SK-N-SH (cell line): ENCODE results near the gene TWF2. TPM values are rescaled to one million over a fixed set of nuclear protein-coding genes. Genes with fewer than 3 reads are reported as not detected.

Experiments used
- CTCF ChIA-PET: fragments of 300-600, 350-600 bp; formaldehyde crosslinking; extraction: SDS; loops from one replicate; lab custom pipeline; 2021; lab: Yijun Ruan, JAX
- POLR2A ChIA-PET: fragments of 350-600 bp; sonication (Branson Sonifier 250); formaldehyde crosslinking; extraction: SDS; loops from one replicate; lab custom pipeline; 2020; ENCODE audit warnings: antibody characterized with exemption, inconsistent platforms; lab: Yijun Ruan, JAX
- DNase-seq: peaks from one replicate; pipeline ENCODE4 v3.0.0; 2012
- H2AFZ ChIP-seq: fragments of 200-600 bp; sonication (generic); 2 replicates; pipeline ENCODE4 v1.8.1; 2016; ENCODE audit warnings: antibody characterized with exemption, mild to moderate bottlenecking, low read depth
- H3F3A ChIP-seq: fragments of 200-600 bp; sonication (generic); replicated peaks from 2 replicates; pipeline ENCODE3; 2016; ENCODE audit warnings: antibody characterized with exemption, mild to moderate bottlenecking; ENCODE audit not compliant: insufficient read depth
- H3K27ac ChIP-seq, 2 experiments: fragments of 200-500 bp in 1 of 2; fragments of 200-600 bp in 1 of 2; sonication (Bioruptor generic) in 1 of 2; sonication (generic), shearing (Covaris generic) in 1 of 2; 2 replicates each; pipeline versions ENCODE4 v1.5.1 to v1.6.1; 2014 to 2016; ENCODE audit warnings: low read depth in 2 of 2, inconsistent platforms in 1 of 2, low read length in 1 of 2, mild to moderate bottlenecking in 1 of 2, mixed read lengths in 1 of 2
- H3K27me3 ChIP-seq: fragments of 200-600 bp; sonication (generic), shearing (Covaris generic); 2 replicates; pipeline ENCODE4 v1.6.1; 2016; ENCODE audit warnings: mixed run types; ENCODE audit not compliant: insufficient read depth
- H3K36me3 ChIP-seq, 2 experiments: fragments of 200-500 bp in 1 of 2; fragments of 200-600 bp in 1 of 2; sonication (Bioruptor generic) in 1 of 2; sonication (generic) in 1 of 2; replicated peaks in 1 of 2; 2 replicates each; pipeline versions ENCODE3 to v1.5.1; 2014 to 2016; ENCODE audit warnings: low read length in 1 of 2, mild to moderate bottlenecking in 1 of 2; ENCODE audit not compliant: insufficient read depth in 2 of 2, control insufficient read depth in 1 of 2
- H3K4me1 ChIP-seq, 2 experiments: fragments of 200-500 bp in 1 of 2; fragments of 200-600 bp in 1 of 2; sonication (Bioruptor generic) in 1 of 2; sonication (generic), shearing (Covaris generic) in 1 of 2; 2 replicates each; pipeline versions ENCODE4 v1.5.1 to v1.6.1; 2014 to 2016; ENCODE audit warnings: low read depth in 1 of 2, low read length in 1 of 2, mixed run types in 1 of 2; ENCODE audit not compliant: insufficient read depth in 2 of 2, control insufficient read depth in 1 of 2
- H3K4me2 ChIP-seq: fragments of 200-600 bp; sonication (generic), shearing (Covaris generic); 2 replicates; pipeline ENCODE4 v1.6.1; 2017; ENCODE audit warnings: mixed run types
- H3K4me3 ChIP-seq, 2 experiments: fragments of 200-500 bp in 1 of 2; fragments of 200-600 bp in 1 of 2; sonication (Bioruptor generic) in 1 of 2; sonication (generic), shearing (Covaris generic) in 1 of 2; 2 replicates each; pipeline versions ENCODE4 v1.5.1 to v1.8.1; 2014 to 2016; ENCODE audit warnings: low read depth in 2 of 2, inconsistent platforms in 1 of 2, low read length in 1 of 2, mild to moderate bottlenecking in 1 of 2, mixed read lengths in 1 of 2, moderate library complexity in 1 of 2
- H3K79me2 ChIP-seq: fragments of 200-600 bp; sonication (generic); 2 replicates; pipeline ENCODE4 v1.8.1; 2017; ENCODE audit warnings: mild to moderate bottlenecking; ENCODE audit not compliant: insufficient read depth
- H3K9ac ChIP-seq: fragments of 200-600 bp; sonication (generic); 2 replicates; pipeline ENCODE4 v1.6.1; 2017; ENCODE audit warnings: mixed run types
- H3K9me2 ChIP-seq: fragments of 200-600 bp; sonication (generic); 2 replicates; pipeline ENCODE4 v1.6.1; 2017; ENCODE audit warnings: mixed run types
- H3K9me3 ChIP-seq: fragments of 200-600 bp; sonication (generic); 2 replicates; pipeline ENCODE4 v1.6.1; 2017; ENCODE audit warnings: mixed run types, mild to moderate bottlenecking, moderate library complexity
- H4K20me1 ChIP-seq: fragments of 200-600 bp; sonication (generic); 2 replicates; pipeline ENCODE4 v1.6.1; 2017; ENCODE audit warnings: mild to moderate bottlenecking, mixed run types; ENCODE audit not compliant: insufficient read depth
- CTCF ChIP-seq: fragments of 200-600 bp; sonication (generic); IDR thresholded peaks from 2 replicates; pipeline ENCODE4 v1.6.1; 2017; ENCODE audit warnings: antibody characterized with exemption, mild to moderate bottlenecking, moderate library complexity
- EP300 ChIP-seq, 2 experiments: IDR thresholded peaks; 2 replicates each; pipeline versions ENCODE4 v1.4.0 to v1.6.1; 2012; ENCODE audit warnings: borderline replicate concordance in 1 of 2, low read depth in 1 of 2, low read length in 1 of 2
- MAX ChIP-seq: IDR thresholded peaks from 2 replicates; pipeline ENCODE4 v1.4.0; 2012; ENCODE audit warnings: low read depth
- MXI1 ChIP-seq: IDR thresholded peaks from 2 replicates; pipeline ENCODE4 v1.6.1; 2012; ENCODE audit warnings: mild to moderate bottlenecking, low read depth, low read length, improper control_type of control experiment
- NFIC ChIP-seq: IDR thresholded peaks from 2 replicates; pipeline ENCODE4 v1.4.0; 2012; ENCODE audit warnings: borderline replicate concordance
- NRF1 ChIP-seq: IDR thresholded peaks from 2 replicates; pipeline ENCODE4 v1.6.1; 2012; ENCODE audit warnings: low read depth, mild to moderate bottlenecking, low read length
- REST ChIP-seq: IDR thresholded peaks from 2 replicates; pipeline ENCODE4 v1.6.1; 2012; ENCODE audit warnings: mild to moderate bottlenecking, low read depth, low read length, moderate library complexity
- SIN3A ChIP-seq: IDR thresholded peaks from 2 replicates; pipeline ENCODE4 v1.6.1; 2012; ENCODE audit warnings: low read depth, mild to moderate bottlenecking, low read length, moderate library complexity, borderline replicate concordance
- SMC3 ChIP-seq: IDR thresholded peaks from 2 replicates; pipeline ENCODE4 v1.6.1; 2012; ENCODE audit warnings: low read depth, low read length, improper control_type of control experiment
- TAF1 ChIP-seq: IDR thresholded peaks from 2 replicates; pipeline ENCODE4 v1.6.1; 2012; ENCODE audit warnings: low read depth, mild to moderate bottlenecking, low read length, moderate library complexity, borderline replicate concordance
- USF1 ChIP-seq: IDR thresholded peaks from 2 replicates; pipeline ENCODE4 v1.4.0; 2012; ENCODE audit warnings: low read depth, borderline replicate concordance
- YY1 ChIP-seq: IDR thresholded peaks from 2 replicates; pipeline ENCODE4 v1.4.0; 2012; ENCODE audit warnings: low read depth, mild to moderate bottlenecking
- ZBTB33 ChIP-seq: IDR thresholded peaks from 2 replicates; pipeline ENCODE4 v1.4.0; 2012; ENCODE audit warnings: low read depth, borderline replicate concordance
- WGBS: methylation state at CpG from one replicate; pipeline ENCODE4 v1.1.6; 2017; ENCODE audit warnings: low lambda C conversion rate; 5-methylcytosine and 5-hydroxymethylcytosine counted together
- polyA plus RNA-seq, 3 experiments: library from polyadenylated mRNA; depleted of rRNA; stranded (reverse); fragments of >200 nt; gene quantifications; 2 replicates each; pipeline ENCODE4 v1.2.3, GENCODE V29; 2012

Gene TWF2
- polyA plus RNA-seq, 1 of the 3 experiments (the other 2 are of a cell fraction) = 188 TPM

GRCh38 chr3:52279596-52279995 is 40.6 kb upstream of the TWF2 start:
- peak overlapping the region; percentile 97; the same call in 1 of the 2 replicates for H3K9ac ChIP-seq
- no peaks in the 10 kb centered on the region for H3K9me2 ChIP-seq
- H3K4me1 ChIP-seq = peaks cover 11 to 20% of the 10 kb centered on the region in 2 experiments; a peak in 3 of 4 replicates
- H3K9me3 ChIP-seq = no peaks in the 10 kb centered on the region
- peaks cover 22% of the 10 kb centered on the region for H3F3A ChIP-seq
- H3K4me3 ChIP-seq = peak overlapping the region; percentile 71 to 92
- ChIA-PET POLR2A (interaction anchor here (0.7 to 5.7 kb wide), 9 partner anchors 9 to 250 kb away, joined by 3 to 67 read pairs (median 7); partner anchors contain the start of genes PPM1M and TWF2), CTCF (interaction anchor here (0.8 to 5.2 kb wide), 16 partner anchors 9 to 277 kb away, joined by 3 to 63 read pairs (median 6); partner anchors contain the start of genes GLYCTK, PPM1M and TWF2)
- WGBS = 28% methylated on average over 2 of the region's 2 CpGs
- peaks cover 43% of the 10 kb centered on the region for H3K79me2 ChIP-seq
- DNase-seq = no peak
- H3K27me3 ChIP-seq = no peaks in the 10 kb centered on the region
- no peak for TF ChIP-seq MXI1
- TF ChIP-seq YY1 = no peak
- no peak for TF ChIP-seq SIN3A
- TF ChIP-seq NRF1 = no peak
- no peak for TF ChIP-seq REST
- no peak for TF ChIP-seq TAF1
- TF ChIP-seq MAX = no peak
- no peak for TF ChIP-seq CTCF
- TF ChIP-seq ZBTB33 = no peak
- no peak for TF ChIP-seq USF1
- TF ChIP-seq EP300 (IDR thresholded peaks at IDR 0.05; ENCODE audit: borderline replicate concordance in 1 of 2, low read depth in 1 of 2, low read length in 1 of 2) = no peak
- TF ChIP-seq NFIC = no peak
- no peak for TF ChIP-seq SMC3
- TF ChIP-seq, all 33 proteins: peak for 0
- H3K36me3 ChIP-seq = peaks cover 0 to 4% of the 10 kb centered on the region in 2 experiments
- H4K20me1 ChIP-seq = peaks cover 32% of the 10 kb centered on the region
- H3K4me2 ChIP-seq = peak overlapping the region; percentile 96
- peak overlapping the region; percentile 90 to 97 for H3K27ac ChIP-seq
- peak overlapping the region; percentile 77; the same call in 1 of the 2 replicates for H2AFZ ChIP-seq
